Ovary (tissue), 9 donors: ENCODE data around the gene BCL11B. TPM values are rescaled to one million over a fixed set of nuclear protein-coding genes. Genes with fewer than 3 reads are reported as not detected.

Source experiments
- DNase-seq, 5 donors: peaks; one replicate each; pipeline ENCODE4 v3.0.0-alpha.2; 2019 to 2020
- H3K27ac ChIP-seq, 2 donors: fragments of 200-600 bp; one replicate each; pipeline versions ENCODE4 v1.5.1 to v1.8.0; 2019 to 2022
- H3K27me3 ChIP-seq: fragments of 200-600 bp; one replicate; pipeline ENCODE4 v1.8.0; 2022
- H3K36me3 ChIP-seq: fragments of 200-600 bp; sonication (generic); one replicate; pipeline ENCODE4 v1.5.1; 2019
- H3K4me1 ChIP-seq: one replicate; pipeline ENCODE4 v1.8.1; 2013; ENCODE audit warnings: mild to moderate bottlenecking, moderate library complexity; ENCODE audit not compliant: insufficient read depth
- H3K4me3 ChIP-seq: fragments of 200-600 bp; sonication (generic); one replicate; pipeline ENCODE4 v1.5.1; 2017
- H3K9me3 ChIP-seq, 2 donors: fragments of 200-600 bp in 1 of 2; sonication (generic) in 1 of 2; one replicate each; pipeline versions ENCODE4 v1.5.1 to v1.8.1; 2013 to 2019; ENCODE audit warnings: mild to moderate bottlenecking in 1 of 2, moderate library complexity in 1 of 2
- CTCF ChIP-seq, 3 donors: fragments of 450-650 bp in 2 of 3; fragments of 200-600 bp in 1 of 3; IDR thresholded peaks; one replicate each; pipeline versions ENCODE4 v1.5.1 to v1.8.0; 2016 to 2022; ENCODE audit warnings: antibody characterized with exemption in 3 of 3, mild to moderate bottlenecking in 1 of 3
- EP300 ChIP-seq: sonication (generic); formaldehyde crosslinking; IDR thresholded peaks from one replicate; pipeline ENCODE4 v1.6.1; 2017; ENCODE audit warnings: antibody characterized with exemption
- POLR2A ChIP-seq: fragments of 450-650 bp; IDR thresholded peaks from one replicate; pipeline ENCODE4 v1.6.1; 2017; ENCODE audit warnings: antibody characterized with exemption, mild to moderate bottlenecking, moderate library complexity
- WGBS, 3 donors: extraction: QIAGEN DNeasy Blood & Tissue Kit in 1 of 3; methylation state at CpG; one replicate each; pipeline versions ENCODE4 v1.1.5 to v1.1.7; 2013 to 2017; 5-methylcytosine and 5-hydroxymethylcytosine counted together
- intact Hi-C, 4 donors: fragments of 100-400 bp; cut with DNase I; formaldehyde crosslinking; loops; one replicate each; pipeline versions ENCODE4 v1.11.0 to v1.15.1; 2022 to 2023
- polyA plus RNA-seq, 2 donors: library from polyadenylated mRNA; stranded (reverse); fragments of 200-250 nt in 1 of 2; fragments of 350-450 nt in 1 of 2; fragmentation: Illumina TruSeq in 1 of 2; extraction: RNeasy Lipid Tissue Mini Kit (QIAGEN cat#74804) in 1 of 2; gene quantifications; one replicate each; pipeline ENCODE4 v1.2.3, GENCODE V29; 2013 to 2014
- total RNA-seq, 7 donors: library from RNA; depleted of rRNA in 2 of 7; stranded (reverse); fragments of >200 nt in 2 of 7; fragmentation: NEBNext Ultra II Directional in 3 of 7; extraction: Animal tissue kit (Norgen Biotek cat#: 25700) in 3 of 7; gene quantifications; one replicate each; pipeline versions ENCODE4 v1.1.0 to v1.2.4, GENCODE V29; 2016 to 2023
- donor health status: DM: no; HTN: no; CAD: no; lungs with moderate emphysema.
- donor health status: DM: no; HTN: no; CAD: no.
- donor health status: Bipolar disorder and iron deficiency.
- donor health status: DM: yes; HTN: yes; CAD: no.
- donor health status: DM: no; HTN: no; CAD: no.
- donor health status: DM: yes; HTN: yes; CAD: no.

The BCL11B gene
- total and polyA plus RNA-seq, 9 donors = 0.08 to 0.84 (median 0.43) TPM

DNA sequence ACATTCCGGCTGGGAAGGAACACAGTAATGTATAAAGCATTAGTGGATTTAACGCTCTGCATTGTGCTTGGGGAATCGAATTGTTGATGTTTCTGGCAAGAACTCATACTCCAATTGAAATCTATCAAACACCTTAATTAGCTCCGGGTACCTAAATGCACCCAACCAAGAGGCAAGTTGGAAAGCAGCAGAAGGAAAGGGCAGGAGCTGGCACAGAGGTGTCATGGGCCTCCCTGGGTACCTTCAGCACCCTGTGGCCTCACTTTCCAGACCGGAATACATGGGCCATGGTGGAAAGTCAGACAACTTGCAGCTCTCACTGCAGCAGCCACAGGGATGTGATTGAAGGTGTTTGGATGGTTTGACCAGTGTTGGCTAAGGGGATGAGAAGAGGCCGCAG, 6.8 kb upstream of the BCL11B start:
- Histone ChIP-seq H3K27ac (no peak overlapping the region), H3K4me1 (peaks cover 5% of the 10 kb centered on the region), H3K9me3 (no peaks in the 10 kb centered on the region), H3K4me3 (no peak overlapping the region), H3K36me3 (no peaks in the 10 kb centered on the region), H3K27me3 (no peaks in the 10 kb centered on the region)
- 78 to 84% (median 84%) methylated on average over 6 of the region's 6 CpGs for whole genome bisulfite sequencing, 3 donors
- intact Hi-C loops = no loop called here
- no peak for DNase-seq
- TF ChIP-seq EP300 = no peak
- TF ChIP-seq CTCF (IDR thresholded peaks at IDR 0.05) = no peak
- no peak for TF ChIP-seq POLR2A

GRCh38 chr14:99277530-99277929, 5.5 kb upstream of the BCL11B start:
- intact Hi-C loops = no loop called here
- WGBS, 3 donors = 22 to 33% (median 23%) methylated on average over 2 of the region's 2 CpGs
- no peak for DNase-seq
- TF ChIP-seq CTCF (IDR thresholded peaks at IDR 0.05) (no peak), EP300 (no peak), POLR2A (no peak)
- Histone ChIP-seq H3K27me3 (no peaks in the 10 kb centered on the region), H3K9me3 (no peaks in the 10 kb centered on the region), H3K27ac (no peak overlapping the region), H3K4me3 (no peak overlapping the region), H3K4me1 (peaks cover 9% of the 10 kb centered on the region), H3K36me3 (no peaks in the 10 kb centered on the region)

GRCh38 chr14:99276482-99276881, 4.5 kb upstream of the BCL11B start:
- Histone ChIP-seq H3K27me3 (no peaks in the 10 kb centered on the region), H3K4me3 (no peak overlapping the region), H3K27ac (no peak overlapping the region), H3K36me3 (no peaks in the 10 kb centered on the region), H3K9me3 (no peaks in the 10 kb centered on the region), H3K4me1 (peaks cover 9% of the 10 kb centered on the region)
- intact Hi-C loops = no loop called here
- TF ChIP-seq EP300 (no peak), CTCF (IDR thresholded peaks at IDR 0.05) (no peak), POLR2A (no peak)
- DNase-seq = no peak
- 44 to 58% (median 57%) methylated on average over 2 of the region's 2 CpGs for WGBS, 3 donors

DNA sequence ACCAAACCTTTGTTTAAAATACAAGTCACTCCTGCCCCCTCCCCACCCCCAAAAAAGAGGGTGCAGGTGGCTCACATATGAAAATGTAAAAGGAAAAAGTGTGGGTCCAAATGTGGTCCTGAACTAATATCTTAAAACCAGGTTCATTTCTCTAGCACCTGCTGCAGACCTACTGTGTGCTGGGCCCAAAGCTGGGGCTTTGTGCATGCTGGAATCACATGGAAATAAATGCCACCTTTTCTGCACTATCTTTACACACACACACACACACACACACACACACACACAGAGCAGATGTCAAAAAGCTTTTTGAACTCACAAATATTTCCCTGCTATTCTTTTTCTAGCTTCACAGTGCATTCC, 3.2 kb upstream of the BCL11B start:
- H3K27me3 ChIP-seq = no peaks in the 10 kb centered on the region

More for the DNA sequence above, 3.2 kb upstream of the BCL11B start:
- Histone ChIP-seq H3K27ac (no peak overlapping the region), H3K9me3 (no peaks in the 10 kb centered on the region), H3K4me3 (no peak overlapping the region), H3K4me1 (peaks cover 9% of the 10 kb centered on the region), H3K36me3 (no peaks in the 10 kb centered on the region)
- intact Hi-C loops = no loop called here
- TF ChIP-seq EP300 (no peak), POLR2A (no peak), CTCF (IDR thresholded peaks at IDR 0.05) (no peak)
- no peak for DNase-seq
